ENCODE results near the gene ARRDC1.
"Not testable (repeated sequence)": the region's sequence is repeated elsewhere in the genome, so short reads cannot be mapped to it uniquely, and the experiment has no call there.

Gene ARRDC1

GRCh38 chr9:137583957-137584356 is 21.5 kb upstream of the ARRDC1 start:
- no peak for DNase-seq (ENCODE audit: low spot score)

- no peak for DNase-seq (ENCODE audit: low spot score)
Measured at GRCh38 chr9:137586854-137587253, 18.6 kb upstream of the ARRDC1 start.

- no peak for DNase-seq (ENCODE audit: low spot score)
Measured at GRCh38 chr9:137588311-137588710, 17.2 kb upstream of the ARRDC1 start.

- DNase-seq (ENCODE audit: low spot score) = no peak
Measured at GRCh38 chr9:137588891-137589290, 16.6 kb upstream of the ARRDC1 start.

- DNase-seq (ENCODE audit: low spot score) = no peak
Measured at GRCh38 chr9:137589441-137590122, 15.9 kb upstream of the ARRDC1 start.

- DNase-seq (ENCODE audit: low spot score) = no peak
Measured at GRCh38 chr9:137590123-137590468, 15.4 kb upstream of the ARRDC1 start.

- DNase-seq (ENCODE audit: low spot score) = peak; percentile 84
Measured at GRCh38 chr9:137590469-137591383, 14.8 kb upstream of the ARRDC1 start, which contains the start of gene ZMYND19. Gene ZMYND19 (minus strand): TSS chr9:137590512. CDS start chr9:137590263, 249 bp downstream.

GRCh38 chr9:137592767-137593166 is 12.7 kb upstream of the ARRDC1 start:
- peak; percentile 69 for DNase-seq (ENCODE audit: low spot score)

- DNase-seq (ENCODE audit: low spot score) = no peak
Measured at GRCh38 chr9:137593176-137593575, 12.3 kb upstream of the ARRDC1 start.

- not testable (repeated sequence) for DNase-seq (ENCODE audit: low spot score)
Measured at GRCh38 chr9:137596577-137596976, 8.9 kb upstream of the ARRDC1 start.

GRCh38 chr9:137598943-137599342 is 6.5 kb upstream of the ARRDC1 start:
- no peak for DNase-seq (ENCODE audit: low spot score)

- no peak for DNase-seq (ENCODE audit: low spot score)
Measured at GRCh38 chr9:137602661-137603060, 2.8 kb upstream of the ARRDC1 start.

- no peak for DNase-seq (ENCODE audit: low spot score)
Measured at GRCh38 chr9:137603879-137604278, 1.6 kb upstream of the ARRDC1 start.

- DNase-seq (ENCODE audit: low spot score) = no peak
Measured at GRCh38 chr9:137604345-137605086, 970 bp upstream of the ARRDC1 start.

- DNase-seq (ENCODE audit: low spot score) = no peak
Measured at GRCh38 chr9:137606005-137606621, 627 bp downstream of the ARRDC1 start.

GRCh38 chr9:137606734-137607138 is 1.2 kb downstream of the ARRDC1 start:
- no peak for DNase-seq (ENCODE audit: low spot score)

- no peak for DNase-seq (ENCODE audit: low spot score)
Measured at GRCh38 chr9:137607141-137607857, 1.8 kb downstream of the ARRDC1 start.

- no peak for DNase-seq (ENCODE audit: low spot score)
Measured at GRCh38 chr9:137610944-137611343, 5.5 kb downstream of the ARRDC1 start.

GRCh38 chr9:137611623-137612609 is 6.4 kb downstream of the ARRDC1 start:
- no peak for DNase-seq (ENCODE audit: low spot score)

GRCh38 chr9:137612741-137613142 is 7.3 kb downstream of the ARRDC1 start:
- DNase-seq (ENCODE audit: low spot score) = no peak
